BLaER1 treated with 17β-estradiol and CSF1 and Interleukin-3, amounts not matched to agents 10 nM and 100 nM (cell line): ENCODE results near the gene RAMP1.

Source experiments
- H3K27ac ChIP-seq, 11 experiments: shearing (Covaris generic); formaldehyde crosslinking; 2 replicates each; pipeline ENCODE4 v1.8.1; 2022
- H3K27me3 ChIP-seq, 11 experiments: shearing (Covaris generic); formaldehyde crosslinking; 2 replicates each; pipeline ENCODE4 v1.8.1; 2022
- H3K36me3 ChIP-seq, 11 experiments: shearing (Covaris generic); formaldehyde crosslinking; 2 replicates each; pipeline ENCODE4 v1.8.1; 2022
- H3K4me1 ChIP-seq, 10 experiments: shearing (Covaris generic); formaldehyde crosslinking; 2 replicates each; pipeline ENCODE4 v1.8.1; 2022
- H3K4me2 ChIP-seq, 11 experiments: shearing (Covaris generic); formaldehyde crosslinking; 2 replicates each; pipeline ENCODE4 v1.8.1; 2022
- H3K4me3 ChIP-seq, 10 experiments: shearing (Covaris generic); formaldehyde crosslinking; 2 replicates each; pipeline ENCODE4 v1.8.1; 2022
- H3K9ac ChIP-seq, 11 experiments: shearing (Covaris generic); formaldehyde crosslinking; 2 replicates each; pipeline ENCODE4 v1.8.1; 2022
- H3K9me3 ChIP-seq, 11 experiments: shearing (Covaris generic); formaldehyde crosslinking; replicated peaks in 1 of 11; 2 replicates each; pipeline ENCODE4 v1.8.1; 2022
- H4K20me1 ChIP-seq, 11 experiments: shearing (Covaris generic); formaldehyde crosslinking; 2 replicates each; pipeline ENCODE4 v1.8.1; 2022
- Cebpa-rat ChIP-seq, 11 experiments: shearing (Covaris generic); IDR thresholded peaks; 2 replicates each; pipeline ENCODE4 v1.8.1; 2022

The RAMP1 gene

GRCh38 chr2:237859533-237860272 lies at the start of gene RAMP1:
RAMP1 (plus strand) TSS chr2:237859623; CDS start chr2:237859676, 53 bp downstream.
- H3K9me3 ChIP-seq: no peaks in the 10 kb centered on the region
- no peak within 1 kb of the TSS; a peak in 1 of 22 replicates for H3K4me2 ChIP-seq
- H3K4me1 ChIP-seq: peaks cover 0 to 7% (median 0%) of the 10 kb centered on the region in 10 experiments; a peak in 3 of 20 replicates
- no peak within 1 kb of the TSS for H3K27ac ChIP-seq
- no peak for TF ChIP-seq Cebpa-rat (IDR thresholded peaks at IDR 0.05)
- no peak within 1 kb of the TSS for H3K4me3 ChIP-seq
- peaks cover 0 to 25% (median 0%) of the 10 kb centered on the region in 11 experiments; a peak in 6 of 22 replicates for H4K20me1 ChIP-seq
- H3K27me3 ChIP-seq: peaks cover 46 to 69% (median 57%) of the 10 kb centered on the region in 11 experiments
- H3K36me3 ChIP-seq: no peaks in the 10 kb centered on the region
- no peak within 1 kb of the TSS for H3K9ac ChIP-seq

GRCh38 chr2:237815637-237816036 lies 43.8 kb upstream of the RAMP1 start:
- no peak overlapping the region for H3K27ac ChIP-seq
- H3K9ac ChIP-seq: no peak overlapping the region
- no peaks in the 10 kb centered on the region for H4K20me1 ChIP-seq
- TF ChIP-seq Cebpa-rat (IDR thresholded peaks at IDR 0.05): no peak
- no peak overlapping the region for H3K4me2 ChIP-seq
- peaks cover 0 to 47% (median under 1%) of the 10 kb centered on the region in 10 experiments; a peak in 8 of 20 replicates for H3K4me1 ChIP-seq
- no peak overlapping the region for H3K4me3 ChIP-seq
- no peaks in the 10 kb centered on the region for H3K36me3 ChIP-seq
- H3K9me3 ChIP-seq: no peaks in the 10 kb centered on the region
- H3K27me3 ChIP-seq: no peaks in the 10 kb centered on the region

DNA sequence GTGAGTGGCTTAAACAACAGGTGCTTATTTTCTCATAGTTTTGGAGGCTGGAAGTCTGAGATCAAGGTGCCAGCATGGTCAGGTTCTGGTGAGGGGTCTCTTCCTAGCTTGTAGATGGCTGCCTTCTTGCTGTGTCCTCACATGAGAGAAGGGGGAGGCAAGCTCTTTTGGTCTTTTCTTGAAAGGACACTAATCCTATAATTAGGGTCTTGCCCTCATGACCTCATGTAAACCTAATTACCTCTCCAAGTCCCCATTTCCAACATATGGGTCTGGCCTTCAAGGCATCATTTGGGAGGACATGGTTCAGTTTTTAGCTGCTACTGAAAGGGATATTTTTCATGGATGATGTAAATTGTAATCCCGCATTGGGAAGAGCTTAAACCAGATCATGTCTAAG lies 42.9 kb upstream of the RAMP1 start:
- H3K9me3 ChIP-seq: no peaks in the 10 kb centered on the region
- no peaks in the 10 kb centered on the region for H3K27me3 ChIP-seq
- no peak for TF ChIP-seq Cebpa-rat (IDR thresholded peaks at IDR 0.05)
- no peaks in the 10 kb centered on the region for H3K36me3 ChIP-seq
- no peak overlapping the region for H3K4me3 ChIP-seq
- no peak overlapping the region for H3K4me2 ChIP-seq
- no peak overlapping the region for H3K9ac ChIP-seq
- H4K20me1 ChIP-seq: no peaks in the 10 kb centered on the region
- H3K27ac ChIP-seq: no peak overlapping the region
- peaks cover 0 to 50% (median 0%) of the 10 kb centered on the region in 10 experiments; a peak in 8 of 20 replicates for H3K4me1 ChIP-seq

DNA sequence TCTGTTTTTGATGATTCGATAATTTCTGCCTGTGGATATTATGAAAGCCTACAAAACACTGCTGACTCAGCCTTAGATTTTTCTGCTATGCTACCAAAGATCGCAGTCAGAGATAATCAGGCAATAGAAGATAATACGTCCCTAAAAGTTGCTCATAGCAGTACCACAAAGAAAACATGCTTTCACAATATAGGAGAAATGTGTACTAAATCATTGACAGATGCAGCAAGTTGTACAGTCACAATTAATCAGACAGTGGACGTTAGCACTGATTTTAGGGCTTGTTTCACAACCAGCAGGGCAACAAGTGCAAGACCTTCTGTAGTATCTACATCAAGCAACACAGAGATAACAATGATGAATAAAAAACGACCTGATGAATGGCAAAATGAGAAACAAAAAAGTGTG lies 41.4 kb upstream of the RAMP1 start:
- peaks cover 0 to 50% (median 0%) of the 10 kb centered on the region in 10 experiments; a peak in 8 of 20 replicates for H3K4me1 ChIP-seq
- H3K9me3 ChIP-seq: no peaks in the 10 kb centered on the region
- no peaks in the 10 kb centered on the region for H4K20me1 ChIP-seq
- peak overlapping the region in 3 of 11 experiments; percentile 33 to 76 (median 65); a peak in 5 of 22 replicates for H3K27ac ChIP-seq
- peak in 1 of 11 experiments; percentile 52; a peak in 1 of 22 replicates for TF ChIP-seq Cebpa-rat (IDR thresholded peaks at IDR 0.05)
- no peak overlapping the region; a peak in 1 of 20 replicates for H3K4me3 ChIP-seq
- H3K4me2 ChIP-seq: peak overlapping the region in 3 of 11 experiments; percentile 50 to 78 (median 76); a peak in 6 of 22 replicates
- no peaks in the 10 kb centered on the region for H3K36me3 ChIP-seq
- peak overlapping the region in 2 of 11 experiments; percentile 13 to 48; a peak in 3 of 22 replicates for H3K9ac ChIP-seq
- H3K27me3 ChIP-seq: no peaks in the 10 kb centered on the region

GRCh38 chr2:237819231-237819630 lies 40.2 kb upstream of the RAMP1 start:
- no peaks in the 10 kb centered on the region for H4K20me1 ChIP-seq

DNA sequence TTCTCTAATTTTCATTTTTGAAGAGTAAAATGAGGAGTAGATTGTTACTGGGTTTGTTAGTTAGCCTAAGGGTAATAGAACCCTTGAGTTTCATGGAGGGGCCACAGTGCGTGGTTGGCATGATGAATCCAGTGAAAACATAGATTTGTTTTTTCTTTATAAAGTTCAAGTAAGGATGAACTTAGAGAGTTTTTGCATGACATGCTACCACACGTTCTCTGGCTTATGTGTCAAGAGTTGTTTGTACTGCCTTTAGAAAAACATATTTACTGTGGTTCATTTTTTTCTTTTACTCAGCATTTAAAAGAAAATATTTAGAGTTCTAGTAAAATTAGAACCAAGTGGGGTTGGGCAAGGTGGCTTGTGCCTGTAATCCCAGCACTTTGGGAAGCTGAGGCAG lies 39.0 kb upstream of the RAMP1 start:
- no peaks in the 10 kb centered on the region for H3K36me3 ChIP-seq
- no peak for TF ChIP-seq Cebpa-rat (IDR thresholded peaks at IDR 0.05)
- no peaks in the 10 kb centered on the region for H3K9me3 ChIP-seq
- peaks cover 0 to 50% (median 0%) of the 10 kb centered on the region in 10 experiments; a peak in 8 of 20 replicates for H3K4me1 ChIP-seq
- H4K20me1 ChIP-seq: no peaks in the 10 kb centered on the region
- H3K9ac ChIP-seq: no peak overlapping the region
- H3K27me3 ChIP-seq: no peaks in the 10 kb centered on the region
- no peak overlapping the region for H3K4me3 ChIP-seq
- peak overlapping the region in 3 of 11 experiments; percentile 50 to 78 (median 76); a peak in 4 of 22 replicates for H3K4me2 ChIP-seq
- H3K27ac ChIP-seq: peak overlapping the region in 3 of 11 experiments; percentile 33 to 76 (median 65); a peak in 6 of 22 replicates

More at GRCh38 chr2:237819231-237819630, 40.2 kb upstream of the RAMP1 start:
- no peak overlapping the region for H3K4me3 ChIP-seq
- peaks cover 0 to 50% (median 0%) of the 10 kb centered on the region in 10 experiments; a peak in 8 of 20 replicates for H3K4me1 ChIP-seq
- H3K36me3 ChIP-seq: no peaks in the 10 kb centered on the region
- H3K27ac ChIP-seq: peak overlapping the region in 3 of 11 experiments; percentile 22 to 76 (median 65); a peak in 5 of 22 replicates
- H3K9ac ChIP-seq: no peak overlapping the region; a peak in 1 of 22 replicates
- peak overlapping the region in 4 of 11 experiments; percentile 39 to 78 (median 63); a peak in 8 of 22 replicates for H3K4me2 ChIP-seq
- no peaks in the 10 kb centered on the region for H3K9me3 ChIP-seq
- H3K27me3 ChIP-seq: no peaks in the 10 kb centered on the region
- TF ChIP-seq Cebpa-rat (IDR thresholded peaks at IDR 0.05): no peak

- TF ChIP-seq Cebpa-rat (IDR thresholded peaks at IDR 0.05): no peak
- Histone ChIP-seq H3K9ac (no peak overlapping the region), H4K20me1 (no peaks in the 10 kb centered on the region), H3K9me3 (no peaks in the 10 kb centered on the region), H3K27ac (no peak overlapping the region), H3K27me3 (no peaks in the 10 kb centered on the region), H3K36me3 (no peaks in the 10 kb centered on the region), H3K4me1 (peaks cover 0 to 23% (median 0%) of the 10 kb centered on the region in 10 experiments; a peak in 8 of 20 replicates), H3K4me3 (no peak overlapping the region), H3K4me2 (no peak overlapping the region)
Measured at GRCh38 chr2:237823544-237823943, 35.9 kb upstream of the RAMP1 start.

- H3K27me3 ChIP-seq: no peaks in the 10 kb centered on the region
- no peaks in the 10 kb centered on the region for H3K36me3 ChIP-seq
- H4K20me1 ChIP-seq: no peaks in the 10 kb centered on the region
- no peaks in the 10 kb centered on the region for H3K9me3 ChIP-seq
- H3K9ac ChIP-seq: no peak overlapping the region
- peaks cover 0 to 17% (median 0%) of the 10 kb centered on the region in 10 experiments; a peak in 8 of 20 replicates for H3K4me1 ChIP-seq
- H3K4me3 ChIP-seq: no peak overlapping the region
- H3K4me2 ChIP-seq: no peak overlapping the region
- TF ChIP-seq Cebpa-rat (IDR thresholded peaks at IDR 0.05): no peak
- no peak overlapping the region for H3K27ac ChIP-seq
Measured at GRCh38 chr2:237824085-237824484, 35.3 kb upstream of the RAMP1 start.

DNA sequence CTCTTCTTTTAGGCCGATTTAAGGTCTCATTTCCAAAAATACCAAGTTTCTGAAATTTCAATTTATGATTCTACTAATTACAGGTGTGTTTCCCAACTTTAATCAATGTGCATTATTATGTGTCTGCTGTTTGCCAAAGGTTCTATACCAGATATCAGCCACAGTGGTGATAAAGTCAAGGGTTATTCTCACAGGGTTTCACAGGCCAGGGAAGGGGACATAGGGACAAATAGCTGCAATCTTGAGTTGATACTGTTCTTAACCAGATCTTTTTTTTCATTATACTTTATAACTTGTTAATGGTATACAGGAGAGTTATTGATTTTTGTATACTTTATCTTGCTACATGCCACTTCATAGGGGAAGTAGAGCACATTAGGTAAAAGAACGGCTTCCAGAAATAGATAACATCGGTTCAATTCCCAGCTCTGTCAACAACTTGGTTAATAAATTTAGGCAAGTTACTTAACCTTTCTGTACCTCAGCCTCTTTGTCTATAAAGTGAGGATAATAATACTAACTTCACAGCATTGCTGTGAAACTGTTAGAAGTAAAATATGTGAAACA lies 31.9 kb upstream of the RAMP1 start:
- H3K27me3 ChIP-seq: no peaks in the 10 kb centered on the region
- no peak overlapping the region for H3K27ac ChIP-seq
- no peak overlapping the region for H3K4me3 ChIP-seq
- H3K9me3 ChIP-seq: no peaks in the 10 kb centered on the region
- no peaks in the 10 kb centered on the region for H3K36me3 ChIP-seq
- H4K20me1 ChIP-seq: no peaks in the 10 kb centered on the region
- no peak for TF ChIP-seq Cebpa-rat (IDR thresholded peaks at IDR 0.05)
- no peak overlapping the region for H3K4me2 ChIP-seq
- H3K9ac ChIP-seq: no peak overlapping the region
- H3K4me1 ChIP-seq: peaks cover 0 to 9% (median 8%) of the 10 kb centered on the region in 10 experiments; a peak in 11 of 20 replicates
